ENCODE results near the gene IL13RA2.

- TF ChIP-seq RBAK (CRISPR knock-in tag; IDR thresholded peaks at IDR 0.05) (no peak), MYPOP (CRISPR knock-in tag; IDR thresholded peaks at IDR 0.05) (no peak), ZBTB7A (CRISPR knock-in tag; IDR thresholded peaks at IDR 0.05) (no peak), CHD4 (IDR thresholded peaks at IDR 0.05; ENCODE audit: borderline replicate concordance, low read length) (no peak), ZKSCAN1 (IDR thresholded peaks at IDR 0.05; ENCODE audit: low read length) (no peak), ZNF350 (CRISPR knock-in tag; IDR thresholded peaks at IDR 0.05; ENCODE audit: borderline replicate concordance, low read depth) (no peak), BCLAF1 (IDR thresholded peaks at IDR 0.05) (no peak)
These were observed 37.5 kb upstream of the IL13RA2 start for GRCh38 chrX:115054876-115055275.
